Measurements from ENCODE around the gene OR52E1. TPM values are rescaled to one million over a fixed set of nuclear protein-coding genes. Genes with fewer than 3 reads are reported as not detected.

OR52E1 gene
- total and polyA plus RNA-seq, 9 of the 15 experiments (the other 6 are each of a cell fraction or from before 2014, with no cell fraction given): not detected

DNA sequence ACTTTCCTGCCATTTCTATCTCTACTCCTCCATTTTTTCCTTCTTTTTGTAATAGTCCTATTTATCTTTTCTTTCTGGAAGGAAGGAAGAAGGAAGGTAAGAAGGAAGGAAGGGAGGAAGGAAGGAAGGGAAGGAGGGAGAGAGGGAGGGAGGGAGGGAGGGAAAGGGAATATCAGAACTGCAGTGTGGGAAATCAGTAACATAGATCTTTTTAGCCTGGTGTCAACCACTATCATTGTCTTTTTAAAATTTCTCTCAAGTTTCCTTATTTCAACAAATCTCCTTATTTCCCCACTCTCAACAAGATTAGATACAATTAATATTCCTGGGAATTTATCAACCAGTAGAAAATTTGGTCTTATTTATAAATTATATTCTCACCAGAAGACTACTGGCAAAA, 33.7 kb downstream of the OR52E1 start:
- in situ Hi-C loops (cut with MboI) (no loop called here), intact Hi-C loops (cut with micrococcal nuclease) (loop anchor here (5.0 kb wide), 1 partner anchor 466 kb away; the partner anchor contains the start of gene OR51D1)
- no peaks in the 10 kb centered on the region for H3K9me1 ChIP-seq (ENCODE audit: control insufficient read depth, insufficient read depth, low read length)
- no peaks in the 10 kb centered on the region for H3K9me3 ChIP-seq (replicated peaks; ENCODE audit: control insufficient read depth, insufficient read depth, low read depth, low read length)
- no peak for FAIRE-seq
- no peak for TF ChIP-seq XRCC5 (IDR thresholded peaks at IDR 0.05; ENCODE audit: low read depth, low read length)
- TF ChIP-seq PCBP2 (IDR thresholded peaks at IDR 0.05; ENCODE audit: low read depth, low read length, poor library complexity, severe bottlenecking): peak; percentile 73
- no peak for ATAC-seq
- H3K27ac ChIP-seq (ENCODE audit: extremely low read depth, low read depth, low read length): no peak overlapping the region
- ChIA-PET POLR2A (no interaction called here), CTCF (ENCODE audit: low intra/inter-chr PET ratio) (no interaction called here)
- no peak overlapping the region for H2AFZ ChIP-seq (ENCODE audit: low read depth, low read length)
- no peak for DNase-seq (ENCODE audit: extremely low read depth in 1 of 4, low spot score in 3 of 4)
- peaks cover 0 to 9% of the 10 kb centered on the region in 2 experiments; a peak in 2 of 5 replicates for H3K27me3 ChIP-seq (ENCODE audit: control insufficient read depth in 2 of 2, insufficient read depth in 2 of 2, low read length in 2 of 2)
- H3K79me2 ChIP-seq (ENCODE audit: control insufficient read depth, insufficient read depth, low read length): no peaks in the 10 kb centered on the region
- peaks cover 2 to 3% of the 10 kb centered on the region in 2 experiments; a peak in 2 of 5 replicates for H3K4me1 ChIP-seq (replicated peaks in 1 of 2; ENCODE audit: control insufficient read depth in 2 of 2, insufficient read depth in 2 of 2, low read length in 2 of 2)
- no peak overlapping the region for H3K9ac ChIP-seq (ENCODE audit: insufficient read depth in 1 of 2, low read depth in 2 of 2, low read length in 2 of 2)
- H3K36me3 ChIP-seq (ENCODE audit: control insufficient read depth, insufficient read depth, low read length): no peaks in the 10 kb centered on the region
- no TSS peak for BruUV-seq (replicated peaks)
- no peak overlapping the region for H3K4me2 ChIP-seq (ENCODE audit: insufficient read depth, low read length)
- no peaks in the 10 kb centered on the region for H4K20me1 ChIP-seq (replicated peaks; ENCODE audit: control insufficient read depth, insufficient read depth, low read length)
- H3K4me3 ChIP-seq: no peak overlapping the region

DNA sequence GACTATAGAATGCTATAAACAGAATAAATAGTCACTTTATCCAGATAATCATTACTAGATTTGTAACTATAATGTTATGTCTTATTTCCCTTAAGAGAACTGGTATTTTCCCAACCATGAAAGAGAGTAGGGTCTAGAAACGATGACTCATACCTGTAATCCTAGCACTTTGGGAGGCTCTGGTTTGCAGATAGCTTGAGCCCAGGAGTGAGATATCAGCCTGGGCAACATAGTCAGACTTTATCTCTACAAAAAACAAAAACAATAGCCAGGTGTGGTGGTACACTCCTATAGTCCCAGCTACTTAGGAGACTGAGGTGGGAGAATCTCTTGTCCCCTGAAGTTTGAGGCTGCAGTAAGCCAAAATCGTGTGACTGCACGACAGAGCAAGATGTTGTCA, 37.9 kb downstream of the OR52E1 start:
- Histone ChIP-seq H3K27ac (ENCODE audit: extremely low read depth, low read depth, low read length) (no peak overlapping the region), H3K4me2 (ENCODE audit: insufficient read depth, low read length) (no peak overlapping the region), H3K4me1 (replicated peaks in 1 of 2; ENCODE audit: control insufficient read depth in 2 of 2, insufficient read depth in 2 of 2, low read length in 2 of 2) (peaks cover 2 to 3% of the 10 kb centered on the region in 2 experiments; a peak in 2 of 5 replicates), H2AFZ (ENCODE audit: low read depth, low read length) (no peak overlapping the region), H3K9ac (ENCODE audit: insufficient read depth in 1 of 2, low read depth in 2 of 2, low read length in 2 of 2) (0 out of 4 replicates have a peak overlapping the region, but pooled peaks of 1 of the 2 experiments have one; percentile 8), H3K36me3 (ENCODE audit: control insufficient read depth, insufficient read depth, low read length) (no peaks in the 10 kb centered on the region), H3K9me3 (replicated peaks; ENCODE audit: control insufficient read depth, insufficient read depth, low read depth, low read length) (no peaks in the 10 kb centered on the region), H3K79me2 (ENCODE audit: control insufficient read depth, insufficient read depth, low read length) (no peaks in the 10 kb centered on the region), H4K20me1 (replicated peaks; ENCODE audit: control insufficient read depth, insufficient read depth, low read length) (no peaks in the 10 kb centered on the region), H3K27me3 (ENCODE audit: control insufficient read depth in 2 of 2, insufficient read depth in 2 of 2, low read length in 2 of 2) (peaks cover 0 to 9% of the 10 kb centered on the region in 2 experiments; a peak in 2 of 5 replicates), H3K9me1 (ENCODE audit: control insufficient read depth, insufficient read depth, low read length) (no peaks in the 10 kb centered on the region), H3K4me3 (no peak overlapping the region)
- FAIRE-seq (peak; percentile 55), DNase-seq (ENCODE audit: extremely low read depth in 1 of 4, low spot score in 3 of 4) (peak in 2 of 4 experiments; percentile 29 to 68), ATAC-seq (peak; percentile 78)
- ChIA-PET CTCF (ENCODE audit: low intra/inter-chr PET ratio) (no interaction called here), POLR2A (interaction anchor here (0.6 kb wide), 1 partner anchor 90 kb away, joined by 3 read pairs; no protein-coding TSS in a partner anchor)
- no TSS peak for BruUV-seq (replicated peaks)
- in situ Hi-C loops (cut with MboI): no loop called here
- intact Hi-C loops (cut with micrococcal nuclease): no loop called here
- 0% methylated on average over 1 of the region's 3 CpGs for WGBS (ENCODE audit: insufficient coverage, low coverage, missing lambda C conversion rate)
- TF ChIP-seq ZFX (CRISPR knock-in tag; IDR thresholded peaks at IDR 0.05) (no peak), HMG20A (CRISPR knock-in tag; conservative IDR thresholded peaks at IDR 0.05) (no peak), HLTF (IDR thresholded peaks at IDR 0.05) (no peak), ZNF165 (CRISPR knock-in tag; IDR thresholded peaks at IDR 0.05; ENCODE audit: borderline replicate concordance) (no peak), SMARCC2 (IDR thresholded peaks at IDR 0.05; ENCODE audit: low read depth) (peak; percentile 53; the same call in 1 of the 2 replicates), PTBP1 (IDR thresholded peaks at IDR 0.05; ENCODE audit: low read depth, low read length) (no peak), C11orf30 (IDR thresholded peaks at IDR 0.05; ENCODE audit: low read depth) (peak; percentile 40; the same call in 1 of the 2 replicates), EZH2 (IDR thresholded peaks at IDR 0.05; ENCODE audit: borderline replicate concordance, low read depth, low read length) (no peak), ZNF561 (CRISPR knock-in tag; conservative IDR thresholded peaks at IDR 0.05) (no peak), RB1 (IDR thresholded peaks at IDR 0.05; ENCODE audit: low read depth) (no peak), FOXJ2 (tag; IDR thresholded peaks at IDR 0.05) (no peak)
- TF ChIP-seq, protein P1, sequence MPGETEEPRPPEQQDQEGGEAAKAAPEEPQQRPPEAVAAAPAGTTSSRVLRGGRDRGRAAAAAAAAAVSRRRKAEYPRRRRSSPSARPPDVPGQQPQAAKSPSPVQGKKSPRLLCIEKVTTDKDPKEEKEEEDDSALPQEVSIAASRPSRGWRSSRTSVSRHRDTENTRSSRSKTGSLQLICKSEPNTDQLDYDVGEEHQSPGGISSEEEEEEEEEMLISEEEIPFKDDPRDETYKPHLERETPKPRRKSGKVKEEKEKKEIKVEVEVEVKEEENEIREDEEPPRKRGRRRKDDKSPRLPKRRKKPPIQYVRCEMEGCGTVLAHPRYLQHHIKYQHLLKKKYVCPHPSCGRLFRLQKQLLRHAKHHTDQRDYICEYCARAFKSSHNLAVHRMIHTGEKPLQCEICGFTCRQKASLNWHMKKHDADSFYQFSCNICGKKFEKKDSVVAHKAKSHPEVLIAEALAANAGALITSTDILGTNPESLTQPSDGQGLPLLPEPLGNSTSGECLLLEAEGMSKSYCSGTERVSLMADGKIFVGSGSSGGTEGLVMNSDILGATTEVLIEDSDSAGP (CRISPR knock-in tag; IDR thresholded peaks at IDR 0.05): no peak
- TF ChIP-seq, protein P2, sequence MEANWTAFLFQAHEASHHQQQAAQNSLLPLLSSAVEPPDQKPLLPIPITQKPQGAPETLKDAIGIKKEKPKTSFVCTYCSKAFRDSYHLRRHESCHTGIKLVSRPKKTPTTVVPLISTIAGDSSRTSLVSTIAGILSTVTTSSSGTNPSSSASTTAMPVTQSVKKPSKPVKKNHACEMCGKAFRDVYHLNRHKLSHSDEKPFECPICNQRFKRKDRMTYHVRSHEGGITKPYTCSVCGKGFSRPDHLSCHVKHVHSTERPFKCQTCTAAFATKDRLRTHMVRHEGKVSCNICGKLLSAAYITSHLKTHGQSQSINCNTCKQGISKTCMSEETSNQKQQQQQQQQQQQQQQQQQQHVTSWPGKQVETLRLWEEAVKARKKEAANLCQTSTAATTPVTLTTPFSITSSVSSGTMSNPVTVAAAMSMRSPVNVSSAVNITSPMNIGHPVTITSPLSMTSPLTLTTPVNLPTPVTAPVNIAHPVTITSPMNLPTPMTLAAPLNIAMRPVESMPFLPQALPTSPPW (CRISPR knock-in tag; IDR thresholded peaks at IDR 0.05): no peak
